Prostate gland (tissue), 2 donors: ENCODE data around the gene OST4.
A peak's percentile ranks its signal among the peaks of the same experiment; 100 is the strongest.

Experiments
- CTCF ChIP-seq, 4 experiments: fragments of 200-600 bp in 2 of 4; fragments of 450-650 bp in 2 of 4; sonication (generic) in 2 of 4; IDR thresholded peaks; 1 replicate in 3 of 4; 2 replicates in 1 of 4; pipeline ENCODE4 v1.5.1; 2016 to 2019; ENCODE audit warnings: antibody characterized with exemption in 4 of 4, mild to moderate bottlenecking in 2 of 4, moderate library complexity in 2 of 4
- POLR2A ChIP-seq: fragments of 450-650 bp; IDR thresholded peaks from one replicate; pipeline ENCODE4 v1.6.1; 2016; ENCODE audit warnings: antibody characterized with exemption, mild to moderate bottlenecking
- POLR2AphosphoS5 ChIP-seq: sonication (generic); formaldehyde crosslinking; IDR thresholded peaks from one replicate; pipeline ENCODE4 v1.6.1; 2017; ENCODE audit warnings: antibody characterized with exemption

GRCh38 chr2:27086090-27086723 lies 14.8 kb upstream of the OST4 start:
- peak; percentile 46 for TF ChIP-seq POLR2A
- TF ChIP-seq CTCF (IDR thresholded peaks at IDR 0.05), result peak; percentile 90 to 98 (median 96)
- peak; percentile 74 for TF ChIP-seq POLR2AphosphoS5
